Retinal pigment epithelial cell (primary cell): ENCODE data around the gene GIMAP8.

Experiments used
- DNase-seq: peaks from one replicate; pipeline ENCODE4 v3.0.0-alpha.2; 2010; ENCODE audit warnings: low read depth
- H3K4me3 ChIP-seq: 2 replicates; pipeline ENCODE4 v1.5.1; 2011; ENCODE audit warnings: mild to moderate bottlenecking, low read length, control low read depth, moderate library complexity
- CTCF ChIP-seq: conservative IDR thresholded peaks from 2 replicates; pipeline ENCODE4 v1.5.1; 2011; ENCODE audit warnings: low read depth, low read length, control low read depth, inconsistent platforms

GIMAP8 gene

GRCh38 chr7:150441524-150441923 is 8.9 kb upstream of the GIMAP8 start:
- H3K4me3 ChIP-seq, result no peak overlapping the region
- DNase-seq, result no peak
- TF ChIP-seq CTCF, result no peak

- DNase-seq, result no peak
- no peak for TF ChIP-seq CTCF
- H3K4me3 ChIP-seq, result no peak overlapping the region
These were observed 7.6 kb upstream of the GIMAP8 start for GRCh38 chr7:150442811-150443210.

GRCh38 chr7:150443793-150444540 is 6.5 kb upstream of the GIMAP8 start:
- no peak for DNase-seq
- no peak overlapping the region for H3K4me3 ChIP-seq
- TF ChIP-seq CTCF, result no peak

GRCh38 chr7:150444674-150445365 is 5.6 kb upstream of the GIMAP8 start:
- no peak for DNase-seq
- no peak for TF ChIP-seq CTCF
- no peak overlapping the region for H3K4me3 ChIP-seq

GRCh38 chr7:150446288-150446938 is 4.0 kb upstream of the GIMAP8 start:
- no peak for DNase-seq
- no peak overlapping the region for H3K4me3 ChIP-seq
- no peak for TF ChIP-seq CTCF

- TF ChIP-seq CTCF, result no peak
- H3K4me3 ChIP-seq, result no peak overlapping the region
- DNase-seq, result no peak
These were observed 2.3 kb upstream of the GIMAP8 start for GRCh38 chr7:150447966-150448788.
